Muscle of leg (tissue), 11 donors: ENCODE results near the gene C1orf53. TPM values are rescaled to one million over a fixed set of nuclear protein-coding genes. Genes with fewer than 3 reads are reported as not detected.
A peak's percentile ranks its signal among the peaks of the same experiment; 100 is the strongest.

Source experiments
- DNase-seq: peaks from one replicate; pipeline ENCODE4 v3.0.0; 2013
- H3K27ac ChIP-seq: one replicate; pipeline ENCODE4 v1.5.1; 2013; ENCODE audit warnings: mild to moderate bottlenecking, low read length, control low read depth
- H3K27me3 ChIP-seq: one replicate; pipeline ENCODE4 v1.6.1; 2013; ENCODE audit warnings: low read length; ENCODE audit not compliant: control insufficient read depth, insufficient read depth
- H3K36me3 ChIP-seq: one replicate; pipeline ENCODE4 v1.6.1; 2013; ENCODE audit warnings: low read length; ENCODE audit not compliant: control insufficient read depth, insufficient read depth
- H3K4me1 ChIP-seq: one replicate; pipeline ENCODE4 v1.6.1; 2013; ENCODE audit warnings: low read length; ENCODE audit not compliant: control insufficient read depth, insufficient read depth
- H3K4me3 ChIP-seq: one replicate; pipeline ENCODE4 v1.5.1; 2013; ENCODE audit warnings: low read length, control low read depth
- H3K9me3 ChIP-seq: replicated peaks from 2 replicates; pipeline ENCODE4 v1.6.1; 2013; ENCODE audit warnings: low read depth, low read length; ENCODE audit not compliant: control insufficient read depth
- WGBS: methylation state at CpG from one replicate; pipeline ENCODE4 v1.1.5; 2013; ENCODE audit warnings: missing lambda C conversion rate; ENCODE audit not compliant: insufficient coverage; 5-methylcytosine and 5-hydroxymethylcytosine counted together
- polyA plus RNA-seq, 8 donors: library from polyadenylated mRNA; unstranded; fragments of 120-200 nt; gene quantifications; one replicate each; pipeline versions ENCODE4 v1.2.1 to v1.2.3, GENCODE V29; 2013; ENCODE audit warnings: inconsistent platforms in 1 of 8, low replicate concordance in 1 of 8; ENCODE audit not compliant: insufficient read length in 8 of 8, insufficient read depth in 1 of 8
- total RNA-seq: library from RNA; stranded (reverse); fragments of 120-200 nt; gene quantifications from one replicate; pipeline ENCODE4 v1.2.4, GENCODE V29; 2013

Gene C1orf53
- total and polyA plus RNA-seq, 9 donors = 1.5 to 2.9 (median 2.4) TPM

GRCh38 chr1:197920414-197921117 is 18.1 kb downstream of the C1orf53 start:
- Histone ChIP-seq H3K9me3 (no peaks in the 10 kb centered on the region), H3K4me3 (no peak overlapping the region), H3K36me3 (no peaks in the 10 kb centered on the region), H3K4me1 (peaks cover 42% of the 10 kb centered on the region), H3K27me3 (peaks cover 81% of the 10 kb centered on the region), H3K27ac (no peak overlapping the region)
- DNase-seq = no peak
- WGBS = 49% methylated on average over 8 of the region's 19 CpGs

- Histone ChIP-seq H3K27me3 (peaks cover 73% of the 10 kb centered on the region), H3K4me3 (no peak overlapping the region), H3K36me3 (no peaks in the 10 kb centered on the region), H3K4me1 (peaks cover 33% of the 10 kb centered on the region), H3K9me3 (no peaks in the 10 kb centered on the region), H3K27ac (no peak overlapping the region)
- no peak for DNase-seq
- WGBS = 28% methylated on average over 30 of the region's 33 CpGs
Measured at GRCh38 chr1:197921235-197922069, 19.0 kb downstream of the C1orf53 start.

- H3K27me3 ChIP-seq = peaks cover 70% of the 10 kb centered on the region
- H3K9me3 ChIP-seq = no peaks in the 10 kb centered on the region
- peaks cover 28% of the 10 kb centered on the region for H3K4me1 ChIP-seq
- H3K36me3 ChIP-seq = no peaks in the 10 kb centered on the region
- WGBS = no CpG with 5 or more reads among the region's 2 CpGs
- DNase-seq = no peak
- no peak overlapping the region for H3K27ac ChIP-seq
- H3K4me3 ChIP-seq = no peak overlapping the region
Measured at GRCh38 chr1:197922070-197922390, 19.6 kb downstream of the C1orf53 start.

GRCh38 chr1:197923038-197923437 is 20.6 kb downstream of the C1orf53 start:
- no peak overlapping the region for H3K27ac ChIP-seq
- DNase-seq = no peak
- 45% methylated on average over 10 of the region's 12 CpGs for WGBS
- H3K4me1 ChIP-seq = peaks cover 18% of the 10 kb centered on the region
- peaks cover 67% of the 10 kb centered on the region for H3K27me3 ChIP-seq
- no peaks in the 10 kb centered on the region for H3K36me3 ChIP-seq
- H3K4me3 ChIP-seq = no peak overlapping the region
- H3K9me3 ChIP-seq = no peaks in the 10 kb centered on the region

GRCh38 chr1:197924516-197925123 is 22.2 kb downstream of the C1orf53 start:
- H3K9me3 ChIP-seq = no peaks in the 10 kb centered on the region
- H3K27ac ChIP-seq = no peak overlapping the region
- peaks cover 7% of the 10 kb centered on the region for H3K4me1 ChIP-seq
- no peaks in the 10 kb centered on the region for H3K36me3 ChIP-seq
- WGBS = no CpG with 5 or more reads among the region's 4 CpGs
- peaks cover 55% of the 10 kb centered on the region for H3K27me3 ChIP-seq
- no peak overlapping the region for H3K4me3 ChIP-seq
- DNase-seq = peak; percentile 70

GRCh38 chr1:197927908-197928665 is 25.7 kb downstream of the C1orf53 start:
- Histone ChIP-seq H3K27me3 (peaks cover 21% of the 10 kb centered on the region), H3K36me3 (no peaks in the 10 kb centered on the region), H3K4me3 (no peak overlapping the region), H3K27ac (no peak overlapping the region), H3K4me1 (no peaks in the 10 kb centered on the region), H3K9me3 (no peaks in the 10 kb centered on the region)
- no peak for DNase-seq
- 40% methylated on average over 1 of the region's 8 CpGs for WGBS

- H3K36me3 ChIP-seq = no peaks in the 10 kb centered on the region
- no peaks in the 10 kb centered on the region for H3K4me1 ChIP-seq
- no peaks in the 10 kb centered on the region for H3K9me3 ChIP-seq
- 19% methylated on average over 3 of the region's 15 CpGs for WGBS
- peaks cover 16% of the 10 kb centered on the region for H3K27me3 ChIP-seq
- no peak overlapping the region for H3K27ac ChIP-seq
- DNase-seq = no peak
- no peak overlapping the region for H3K4me3 ChIP-seq
Measured at GRCh38 chr1:197928849-197929336, 26.5 kb downstream of the C1orf53 start.

GRCh38 chr1:197933016-197933415 is 30.6 kb downstream of the C1orf53 start:
- H3K27ac ChIP-seq = no peak overlapping the region
- H3K36me3 ChIP-seq = no peaks in the 10 kb centered on the region
- H3K27me3 ChIP-seq = peaks cover 6% of the 10 kb centered on the region
- DNase-seq = no peak
- WGBS = no CpG with 5 or more reads among the region's 1 CpG
- H3K4me1 ChIP-seq = no peaks in the 10 kb centered on the region
- H3K9me3 ChIP-seq = no peaks in the 10 kb centered on the region
- no peak overlapping the region for H3K4me3 ChIP-seq

GRCh38 chr1:197933647-197934046 is 31.2 kb downstream of the C1orf53 start:
- H3K9me3 ChIP-seq = no peaks in the 10 kb centered on the region
- DNase-seq = no peak
- no peak overlapping the region for H3K27ac ChIP-seq
- H3K4me1 ChIP-seq = no peaks in the 10 kb centered on the region
- peaks cover 5% of the 10 kb centered on the region for H3K27me3 ChIP-seq
- WGBS = 55% methylated on average over 1 of the region's 1 CpG
- H3K36me3 ChIP-seq = no peaks in the 10 kb centered on the region
- H3K4me3 ChIP-seq = no peak overlapping the region
